Body of pancreas (tissue), 4 donors: Measurements from ENCODE around the gene BET1L.

Experiments
- CTCF ChIP-seq, 7 experiments: fragments of 450-650 bp in 4 of 7; fragments of 200-600 bp in 3 of 7; sonication (generic) in 3 of 7; IDR thresholded peaks; one replicate each; pipeline ENCODE4 v1.5.1; 2016 to 2019; ENCODE audit warnings: antibody characterized with exemption in 7 of 7
- POLR2A ChIP-seq, 3 donors: fragments of 450-650 bp; IDR thresholded peaks; one replicate each; pipeline ENCODE4 v1.6.1; 2016; ENCODE audit warnings: antibody characterized with exemption in 3 of 3, mild to moderate bottlenecking in 2 of 3

DNA sequence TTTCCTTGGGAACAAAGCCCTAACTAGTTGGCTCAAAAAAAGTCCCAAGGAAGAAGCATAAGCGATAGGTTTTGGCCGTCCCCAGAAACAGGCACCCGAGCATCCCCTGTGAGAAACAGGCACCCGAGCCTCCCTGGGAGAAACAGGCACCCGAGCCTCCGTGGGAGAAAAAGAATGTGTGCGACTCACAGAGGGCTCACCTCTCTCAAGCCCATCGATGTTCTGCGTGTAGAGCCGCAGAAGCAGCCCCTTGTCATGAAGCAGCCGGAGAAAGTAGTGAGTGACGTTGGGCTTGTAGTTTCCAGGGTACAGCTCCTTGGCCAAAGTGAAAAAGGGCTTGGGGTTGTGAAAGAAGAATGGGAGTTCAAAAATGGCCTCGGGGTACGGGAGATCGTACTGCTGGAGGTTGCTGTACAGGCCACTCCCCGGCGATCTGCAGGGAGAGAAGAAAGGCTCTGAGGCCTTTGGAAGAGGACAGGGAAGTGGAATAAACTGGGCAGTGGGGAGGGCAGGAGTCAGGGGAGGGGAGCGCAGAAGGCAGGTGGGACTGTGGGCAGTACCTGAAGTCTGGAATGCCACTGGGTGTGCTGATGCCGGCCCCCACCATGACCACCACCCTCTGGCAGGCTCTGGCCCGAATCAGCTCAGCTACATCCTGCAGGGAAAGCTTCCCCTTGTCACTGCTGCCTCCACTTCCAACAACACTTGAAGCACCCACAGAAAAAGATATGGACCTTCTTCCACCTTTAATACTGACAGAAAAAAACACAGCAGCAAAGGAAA, 25.8 kb upstream of the BET1L start:
- TF ChIP-seq CTCF (IDR thresholded peaks at IDR 0.05) (no peak), POLR2A (IDR thresholded peaks at IDR 0.05) (no peak)
